ENCODE measurements around the gene METTL24. TPM values are rescaled to one million over a fixed set of nuclear protein-coding genes. Genes with fewer than 3 reads are reported as not detected.

The METTL24 gene
- total and polyA plus RNA-seq, 2 of the 8 experiments (the other 6 are each of a cell fraction or from before 2014, with no cell fraction given) = 0.30 to 0.39 TPM

DNA sequence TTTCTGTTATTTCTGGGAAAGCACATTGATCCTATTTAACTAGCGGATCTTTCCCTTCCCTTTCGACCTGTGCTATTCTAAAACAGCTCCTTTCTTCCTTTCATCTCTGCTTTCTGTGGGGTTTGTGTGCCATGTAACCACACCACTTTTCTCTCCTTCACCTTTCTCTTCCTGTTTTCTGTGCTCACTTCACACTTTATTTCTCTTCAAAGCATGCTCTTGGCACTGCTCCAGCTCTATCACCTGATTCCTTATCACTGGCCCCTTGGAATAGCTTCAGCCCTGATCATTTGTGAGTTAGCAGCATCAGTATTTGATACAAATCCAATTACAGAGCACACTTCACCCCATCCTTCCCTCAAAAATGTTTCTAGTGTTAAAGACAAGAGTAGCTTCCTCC, 8.1 kb upstream of the METTL24 start:
- Histone ChIP-seq H3K23ac (ENCODE audit: insufficient read length) (no peak overlapping the region), H3K14ac (ENCODE audit: insufficient read length) (no peak overlapping the region), H3K4me1 (replicated peaks in 1 of 4; ENCODE audit: control insufficient read depth in 3 of 4, insufficient read depth in 4 of 4, low read length in 3 of 4) (peaks cover 0 to 13% (median 3%) of the 10 kb centered on the region in 4 experiments; a peak in 3 of 7 replicates), H3K4me3 (ENCODE audit: extremely low read depth in 1 of 4, insufficient read depth in 2 of 4, low read depth in 3 of 4, low read length in 4 of 4) (no peak overlapping the region), H3K27ac (ENCODE audit: low read depth, low read length) (no peak overlapping the region), H2AFZ (ENCODE audit: low read length) (no peak overlapping the region), H3K9me3 (ENCODE audit: insufficient read depth in 2 of 2, low read depth in 1 of 2, low read length in 1 of 2) (no peaks in the 10 kb centered on the region), H3K79me1 (ENCODE audit: low read depth, low read length) (no peaks in the 10 kb centered on the region), H4K5ac (ENCODE audit: insufficient read length, low read depth, low read length) (no peak overlapping the region), H4K8ac (ENCODE audit: extremely low read depth, insufficient read depth, low read length) (no peak overlapping the region), H2BK5ac (ENCODE audit: low read depth, low read length) (no peak overlapping the region), H2BK12ac (ENCODE audit: low read depth, low read length) (no peak overlapping the region), H2BK15ac (ENCODE audit: low read length) (no peak overlapping the region), H3K36me3 (ENCODE audit: control insufficient read depth in 2 of 4, insufficient read depth in 4 of 4, low read length in 3 of 4) (no peaks in the 10 kb centered on the region), H3K9ac (replicated peaks in 1 of 4; ENCODE audit: extremely low read depth in 1 of 4, low read depth in 3 of 4, low read length in 3 of 4) (no peak overlapping the region), H3K79me2 (ENCODE audit: control insufficient read depth in 1 of 2, insufficient read depth in 2 of 2, low read length in 2 of 2) (no peaks in the 10 kb centered on the region), H4K91ac (replicated peaks; ENCODE audit: insufficient read length, low read length) (no peak overlapping the region), H3K27me3 (replicated peaks in 1 of 4; ENCODE audit: control insufficient read depth in 3 of 4, extremely low read depth in 1 of 4, insufficient read depth in 3 of 4, low read length in 3 of 4) (no peaks in the 10 kb centered on the region), H2AK5ac (ENCODE audit: low read depth, low read length) (no peak overlapping the region), H3K4ac (replicated peaks; ENCODE audit: insufficient read length, low read depth, low read length) (no peak overlapping the region), H3K4me2 (ENCODE audit: insufficient read depth in 1 of 2, low read depth in 2 of 2, low read length in 2 of 2) (no peak overlapping the region), H2BK120ac (replicated peaks; ENCODE audit: low read depth, low read length) (no peak overlapping the region), H3K18ac (ENCODE audit: extremely low read depth, low read length) (no peak overlapping the region), H3K56ac (replicated peaks; ENCODE audit: insufficient read length, low read depth, low read length) (no peak overlapping the region), H3K23me2 (ENCODE audit: low read depth, low read length) (no peaks in the 10 kb centered on the region; the same call in 1 of the 2 replicates), H4K20me1 (replicated peaks in 1 of 2; ENCODE audit: control insufficient read depth in 1 of 2, insufficient read depth in 2 of 2, low read length in 2 of 2) (no peaks in the 10 kb centered on the region), H2BK20ac (ENCODE audit: low read length) (no peak overlapping the region)
- no peak for FAIRE-seq
- ChIA-PET POLR2A (ENCODE audit: partially characterized antibody) (interaction anchor here (1.6 kb wide), 1 partner anchor 10 kb away, joined by 4 read pairs; no protein-coding TSS in a partner anchor), CTCF (ENCODE audit: partially characterized antibody) (interaction anchor here (0.9 to 2.9 kb wide), 7 partner anchors 11 to 327 kb away, joined by 3 to 14 read pairs (median 4); no protein-coding TSS in a partner anchor)
- WGBS, 2 experiments (ENCODE audit: extremely low coverage in 1 of 2, insufficient coverage in 1 of 2, insufficient read length in 1 of 2, insufficient replicate concordance in 2 of 2, low coverage in 1 of 2, low lambda C conversion rate in 2 of 2, missing lambda C conversion rate in 1 of 2) = 82% methylated on average over 2 of the region's 2 CpGs; no CpG with 5 or more reads in 1 of the 2 experiments
- no peak for DNase-seq (ENCODE audit: low read depth in 1 of 2, low spot score in 2 of 2)
- TF ChIP-seq CHD2 (IDR thresholded peaks at IDR 0.05; ENCODE audit: low read length) (no peak), KDM1A (IDR thresholded peaks at IDR 0.05; ENCODE audit: borderline replicate concordance, low read length) (no peak), TAF7 (optimal IDR thresholded peaks at IDR 0.05; ENCODE audit: borderline replicate concordance, low read depth, low read length) (no peak), KDM5A (IDR thresholded peaks at IDR 0.05; ENCODE audit: low read length) (no peak)
